K562 (cell line): ENCODE data around the gene RTF1. TPM values are rescaled to one million over a fixed set of nuclear protein-coding genes. Genes with fewer than 3 reads are reported as not detected.
A peak's percentile ranks its signal among the peaks of the same experiment; 100 is the strongest.

ENCODE experiments used
- BRD4 ChIP-seq: fragments of 200-600 bp; sonication (generic); IDR thresholded peaks from 2 replicates; pipeline ENCODE4 v1.6.1; 2017; ENCODE audit warnings: inconsistent platforms
- CHCHD3 ChIP-seq: fragments of 250-450 bp; sonication (Bioruptor Pico); IDR thresholded peaks from 2 replicates; pipeline ENCODE4 v2.1.2; 2022; ENCODE audit warnings: mild to moderate bottlenecking
- CXXC5 ChIP-seq: fragments of 250-450 bp; sonication (Bioruptor Pico); IDR thresholded peaks from 2 replicates; pipeline ENCODE4 v1.8.0; 2022; ENCODE audit warnings: inconsistent platforms, mild to moderate bottlenecking, moderate library complexity
- DIDO1 ChIP-seq: fragments of 450-650 bp; IDR thresholded peaks from 2 replicates; pipeline ENCODE4 v1.6.1; 2016; ENCODE audit warnings: low read depth, missing biosample characterization, missing genetic modification characterization
- E2F6 ChIP-seq, 2 experiments: IDR thresholded peaks; 2 replicates each; pipeline ENCODE4 v1.6.1; 2011; ENCODE audit warnings: borderline replicate concordance in 1 of 2, control low read depth in 1 of 2, low read depth in 1 of 2, low read length in 1 of 2, mild to moderate bottlenecking in 1 of 2, mixed read lengths in 1 of 2, moderate library complexity in 1 of 2; ENCODE audit not compliant: insufficient read depth in 1 of 2, insufficient read length in 1 of 2, poor library complexity in 1 of 2, severe bottlenecking in 1 of 2; ENCODE audit errors: extremely low read depth in 1 of 2
- ETV6 ChIP-seq, 3 experiments: fragments of 150-350 bp in 1 of 3; sonication (generic) in 1 of 3; formaldehyde crosslinking in 1 of 3; IDR thresholded peaks; 2 replicates each; pipeline versions ENCODE4 v1.6.1 to v1.8.0; 2014 to 2022; ENCODE audit warnings: borderline replicate concordance in 2 of 3, low read depth in 2 of 3, antibody characterized with exemption in 1 of 3, low read length in 1 of 3, mild to moderate bottlenecking in 1 of 3, missing genetic modification reagents in 1 of 3
- FOXK1 ChIP-seq: sonication (generic); formaldehyde crosslinking; IDR thresholded peaks from 2 replicates; pipeline ENCODE4 v1.8.0; 2022; ENCODE audit warnings: missing genetic modification reagents, mild to moderate bottlenecking, borderline replicate concordance
- FUS ChIP-seq: fragments of 200-400 bp; formaldehyde crosslinking; optimal IDR thresholded peaks from 2 replicates; pipeline ENCODE3; 2017; ENCODE audit warnings: low read depth, low read length
- GMEB1 ChIP-seq: fragments of 250-450 bp; sonication (Bioruptor Pico); IDR thresholded peaks from 2 replicates; pipeline ENCODE4 v1.4.0; 2020; ENCODE audit warnings: mild to moderate bottlenecking
- MXI1 ChIP-seq: IDR thresholded peaks from 2 replicates; pipeline ENCODE4 v1.6.1; 2011; ENCODE audit warnings: low read depth, mild to moderate bottlenecking, improper control_type of control experiment, low read length
- POLR2B ChIP-seq: fragments of 450-650 bp; IDR thresholded peaks from 2 replicates; pipeline ENCODE4 v1.6.1; 2018; ENCODE audit warnings: low read depth; ENCODE audit not compliant: partially characterized antibody
- RBM14 ChIP-seq: fragments of 200-400 bp; formaldehyde crosslinking; IDR thresholded peaks from 2 replicates; pipeline ENCODE4 v1.6.1; 2018; ENCODE audit warnings: low read depth, mild to moderate bottlenecking, low read length, moderate library complexity, borderline replicate concordance; ENCODE audit not compliant: insufficient read depth
- polyA plus RNA-seq, 8 experiments: library from polyadenylated mRNA; depleted of rRNA in 4 of 8; stranded (reverse) in 5 of 8; unstranded in 3 of 8; fragments of >200 nt; fragmentation: Nextera tagmentation in 2 of 8; fragmentation: Illumina TruSeq in 1 of 8; extraction: Ambion mirVana in 2 of 8; extraction: Trizol in 1 of 8; gene quantifications; 2 replicates each; pipeline versions ENCODE4 v1.2.1 to v1.2.3, GENCODE V29; 2011 to 2014; ENCODE audit warnings: inconsistent platforms in 1 of 8, missing spikeins in 1 of 8
- total RNA-seq, 7 experiments: library from RNA; depleted of rRNA in 6 of 7; stranded (reverse); fragments of >200 nt in 6 of 7; fragmentation: Illumina TruSeq in 2 of 7; extraction: Trizol in 2 of 7; gene quantifications; 2 replicates each; pipeline versions ENCODE4 v1.2.1 to v1.2.3, GENCODE V29; 2011 to 2021; ENCODE audit warnings: low replicate concordance in 1 of 7
- TF ChIP-seq, protein P1 (sequence below): sonication (generic); formaldehyde crosslinking; IDR thresholded peaks from 2 replicates; pipeline ENCODE4 v1.5.0; 2020; ENCODE audit warnings: missing genetic modification reagents
- TF ChIP-seq, protein P2 (sequence below): IDR thresholded peaks from 2 replicates; pipeline ENCODE4 v1.6.1; 2011; ENCODE audit not compliant: insufficient read length; ENCODE audit errors: extremely low read depth

Gene RTF1
- total and polyA plus RNA-seq, 9 of the 15 experiments (the other 6 are each of a cell fraction or from before 2014, with no cell fraction given): 7.6 to 69.5 (median 31.5) TPM

GRCh38 chr15:41416742-41417417, at the start of gene RTF1 (continued):
- TF ChIP-seq, protein P1, sequence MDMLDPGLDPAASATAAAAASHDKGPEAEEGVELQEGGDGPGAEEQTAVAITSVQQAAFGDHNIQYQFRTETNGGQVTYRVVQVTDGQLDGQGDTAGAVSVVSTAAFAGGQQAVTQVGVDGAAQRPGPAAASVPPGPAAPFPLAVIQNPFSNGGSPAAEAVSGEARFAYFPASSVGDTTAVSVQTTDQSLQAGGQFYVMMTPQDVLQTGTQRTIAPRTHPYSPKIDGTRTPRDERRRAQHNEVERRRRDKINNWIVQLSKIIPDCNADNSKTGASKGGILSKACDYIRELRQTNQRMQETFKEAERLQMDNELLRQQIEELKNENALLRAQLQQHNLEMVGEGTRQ: 0 out of 2 replicates have a peak, but pooled peaks have one; percentile 40
- TF ChIP-seq ETV6 (IDR thresholded peaks at IDR 0.05; ENCODE audit: borderline replicate concordance in 1 of 2, low read depth in 2 of 2, low read length in 1 of 2): no peak
- no peak for TF ChIP-seq ETV6 (CRISPR knock-in tag; IDR thresholded peaks at IDR 0.05; ENCODE audit: borderline replicate concordance)
- no peak for TF ChIP-seq FOXK1 (CRISPR knock-in tag)
- peak; percentile 41 to 45 for TF ChIP-seq E2F6 (IDR thresholded peaks at IDR 0.05; ENCODE audit: borderline replicate concordance in 1 of 2, extremely low read depth in 1 of 2, insufficient read depth in 1 of 2, insufficient read length in 1 of 2, low read depth in 1 of 2, low read length in 1 of 2, poor library complexity in 1 of 2, severe bottlenecking in 1 of 2)
- TF ChIP-seq CXXC5 (CRISPR knock-in tag): peak; percentile 44
- no peak for TF ChIP-seq RBM14
- peak; percentile 57 for TF ChIP-seq POLR2B
- TF ChIP-seq DIDO1 (tag): peak; percentile 67
- TF ChIP-seq GMEB1 (CRISPR knock-in tag): peak; percentile 93
- peak; percentile 77; the same call in 1 of the 2 replicates for TF ChIP-seq BRD4
- TF ChIP-seq CHCHD3: peak; percentile 12; the same call in 1 of the 2 replicates
- TF ChIP-seq, protein P2, sequence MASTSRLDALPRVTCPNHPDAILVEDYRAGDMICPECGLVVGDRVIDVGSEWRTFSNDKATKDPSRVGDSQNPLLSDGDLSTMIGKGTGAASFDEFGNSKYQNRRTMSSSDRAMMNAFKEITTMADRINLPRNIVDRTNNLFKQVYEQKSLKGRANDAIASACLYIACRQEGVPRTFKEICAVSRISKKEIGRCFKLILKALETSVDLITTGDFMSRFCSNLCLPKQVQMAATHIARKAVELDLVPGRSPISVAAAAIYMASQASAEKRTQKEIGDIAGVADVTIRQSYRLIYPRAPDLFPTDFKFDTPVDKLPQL: no peak
- no peak for TF ChIP-seq FUS
- TF ChIP-seq MXI1: peak; percentile 91
